HepG2 (cell line): ENCODE results near the gene ZNF84. TPM values are rescaled to one million over a fixed set of nuclear protein-coding genes. Genes with fewer than 3 reads are reported as not detected.

Experiments
- AHR ChIP-seq: IDR thresholded peaks from 2 replicates; pipeline ENCODE4 v1.6.1; 2018; ENCODE audit warnings: missing genetic modification reagents, missing compliant biosample characterization
- ARHGAP35 ChIP-seq: sonication (generic); formaldehyde crosslinking; IDR thresholded peaks from 2 replicates; pipeline ENCODE4 v1.9.0; 2022; ENCODE audit warnings: mild to moderate bottlenecking, inconsistent platforms, moderate library complexity, missing genetic modification reagents, borderline replicate concordance
- BCL3 ChIP-seq: sonication (generic); formaldehyde crosslinking; IDR thresholded peaks from 2 replicates; pipeline ENCODE4 v1.5.1; 2020; ENCODE audit warnings: mild to moderate bottlenecking, missing genetic modification reagents, moderate library complexity
- BHLHE40 ChIP-seq: IDR thresholded peaks from 2 replicates; pipeline ENCODE4 v1.6.1; 2011; ENCODE audit warnings: low read length, improper control_type of control experiment
- CC2D1A ChIP-seq: sonication (generic); formaldehyde crosslinking; IDR thresholded peaks from 2 replicates; pipeline ENCODE4 v1.8.1; 2023; ENCODE audit warnings: mild to moderate bottlenecking, missing genetic modification reagents
- HHEX ChIP-seq: IDR thresholded peaks from 2 replicates; pipeline ENCODE4 v1.6.1; 2016; ENCODE audit warnings: control low read depth
- HNF4A ChIP-seq: sonication (generic); formaldehyde crosslinking; IDR thresholded peaks from 2 replicates; pipeline ENCODE4 v1.4.0; 2020; ENCODE audit warnings: missing genetic modification reagents
- NPAS2 ChIP-seq: sonication (generic); formaldehyde crosslinking; IDR thresholded peaks from 2 replicates; pipeline ENCODE4 v1.8.0; 2022; ENCODE audit warnings: mild to moderate bottlenecking, missing genetic modification reagents, borderline replicate concordance
- SP140L ChIP-seq: sonication (generic); formaldehyde crosslinking; IDR thresholded peaks from 2 replicates; pipeline ENCODE4 v1.4.0; 2020; ENCODE audit warnings: missing genetic modification reagents, borderline replicate concordance
- TFAP4 ChIP-seq: sonication (generic); IDR thresholded peaks from 2 replicates; pipeline ENCODE4 v1.6.1; 2016; ENCODE audit warnings: low read depth, borderline replicate concordance
- TIGD3 ChIP-seq: sonication (generic); formaldehyde crosslinking; IDR thresholded peaks from 2 replicates; pipeline ENCODE4 v1.5.1; 2020; ENCODE audit warnings: mild to moderate bottlenecking, missing genetic modification reagents, borderline replicate concordance
- ZBED4 ChIP-seq: sonication (generic); formaldehyde crosslinking; IDR thresholded peaks from 2 replicates; pipeline ENCODE4 v1.4.0; 2020; ENCODE audit warnings: missing genetic modification reagents, borderline replicate concordance
- ZBTB33 ChIP-seq: sonication (generic); formaldehyde crosslinking; IDR thresholded peaks from 2 replicates; pipeline ENCODE4 v1.4.0; 2020; ENCODE audit warnings: missing genetic modification reagents
- ZFP36 ChIP-seq: fragments of 150-350 bp; IDR thresholded peaks from 2 replicates; pipeline ENCODE4 v1.6.1; 2018; ENCODE audit warnings: borderline replicate concordance, low read length, low read depth; ENCODE audit not compliant: partially characterized antibody
- ZNF124 ChIP-seq: sonication (generic); formaldehyde crosslinking; IDR thresholded peaks from 2 replicates; pipeline ENCODE4 v1.4.0; 2020; ENCODE audit warnings: missing genetic modification reagents
- ZNF589 ChIP-seq: sonication (generic); formaldehyde crosslinking; conservative IDR thresholded peaks from 2 replicates; pipeline ENCODE4 v1.8.0; 2022; ENCODE audit warnings: mild to moderate bottlenecking, moderate library complexity, missing genetic modification reagents
- ZNF639 ChIP-seq: conservative IDR thresholded peaks from 2 replicates; pipeline ENCODE4 v1.6.1; 2018; ENCODE audit warnings: missing genetic modification reagents
- polyA plus RNA-seq, 8 experiments: library from polyadenylated mRNA; depleted of rRNA in 3 of 8; stranded (reverse) in 7 of 8; unstranded in 1 of 8; fragments of >200 nt; fragmentation: Illumina TruSeq in 4 of 8; extraction: Trizol in 4 of 8; gene quantifications; 2 replicates each; pipeline versions ENCODE4 v1.2.1 to v1.2.3, GENCODE V29; 2011 to 2016; ENCODE audit warnings: low read depth in 4 of 8, missing spikeins in 1 of 8, mixed read lengths in 1 of 8; ENCODE audit not compliant: insufficient read depth in 1 of 8
- total RNA-seq, 5 experiments: library from RNA; depleted of rRNA; stranded (reverse); fragments of >200 nt; fragmentation: Illumina TruSeq; extraction: Trizol; gene quantifications; 2 replicates each; pipeline ENCODE4 v1.2.3, GENCODE V29; 2016; ENCODE audit warnings: low read depth in 1 of 5

ZNF84 gene
- total and polyA plus RNA-seq, 2 of the 13 experiments (the other 11 are each of a cell fraction or from before 2014, with no cell fraction given), result 15.5 to 21.8 TPM

GRCh38 chr12:133080368-133081158 is 43.3 kb downstream of the ZNF84 start, which contains the start of gene ZNF140 (continued):
- TF ChIP-seq TFAP4, result peak; percentile 25; the same call in 1 of the 2 replicates
- no peak; the same call in 1 of the 2 replicates for TF ChIP-seq ZBED4 (CRISPR knock-in tag)
- TF ChIP-seq ZBTB33 (CRISPR knock-in tag), result no peak
- no peak for TF ChIP-seq CC2D1A (CRISPR knock-in tag)
- TF ChIP-seq AHR, result 0 out of 2 replicates have a peak, but pooled peaks have one; percentile 45
- TF ChIP-seq ARHGAP35 (CRISPR knock-in tag), result peak; percentile 44; the same call in 1 of the 2 replicates
- TF ChIP-seq HHEX (CRISPR knock-in tag), result no peak
- TF ChIP-seq ZNF639 (CRISPR knock-in tag), result peak; percentile 92; the same call in 1 of the 2 replicates
- no peak for TF ChIP-seq ZFP36
- TF ChIP-seq BHLHE40, result no peak
- TF ChIP-seq NPAS2 (CRISPR knock-in tag), result no peak
- TF ChIP-seq TIGD3 (CRISPR knock-in tag), result peak; percentile 67; the same call in 1 of the 2 replicates
- TF ChIP-seq ZNF124 (CRISPR knock-in tag), result no peak
- no peak for TF ChIP-seq SP140L (CRISPR knock-in tag)
- TF ChIP-seq HNF4A (CRISPR knock-in tag), result no peak
- TF ChIP-seq ZNF589 (CRISPR knock-in tag), result no peak
- TF ChIP-seq BCL3 (CRISPR knock-in tag), result peak; percentile 20; the same call in 1 of the 2 replicates
